K562 (cell line): ENCODE measurements around the gene EGF. TPM values are rescaled to one million over a fixed set of nuclear protein-coding genes. Genes with fewer than 3 reads are reported as not detected.

ENCODE experiments used
- ATAC-seq: fragments of 200-7000 bp; cut with Tn5 transposase; 3 replicates; pipeline ENCODE4 v1.9.1; 2020; ENCODE audit warnings: moderate library complexity
- BruUV-seq: library from RNA; stranded (reverse); fragments of 400-500 nt; replicated peaks from 2 replicates; lab custom pipeline; 2021; lab: Mats Ljungman, UMichigan
- CTCF ChIA-PET: fragments of 300-600 bp; formaldehyde crosslinking; extraction: SDS; loops from one replicate; lab custom pipeline; 2021; ENCODE audit warnings: low intra/inter-chr PET ratio; lab: Yijun Ruan, JAX
- POLR2A ChIA-PET: fragments of 300-600, 350-650 bp; sonication (Branson Sonifier 250); formaldehyde crosslinking; extraction: SDS; loops from one replicate; lab custom pipeline; 2021; ENCODE audit warnings: antibody characterized with exemption, inconsistent platforms; lab: Yijun Ruan, JAX
- DNase-seq, 4 experiments: peaks; one replicate each; pipeline versions ENCODE4 v3.0.0 to v3.0.0-alpha.2; 2011 to 2018; ENCODE audit warnings: low spot score in 3 of 4, mixed read lengths in 3 of 4; ENCODE audit errors: extremely low read depth in 1 of 4
- FAIRE-seq: peaks from 2 replicates; lab custom pipeline; 2011; peaks lifted over from hg19 to GRCh38; lab: Jason Lieb, UNC
- H2AFZ ChIP-seq: 2 replicates; pipeline ENCODE4 v1.6.0; 2011; ENCODE audit warnings: low read depth, low read length, control low read depth, inconsistent platforms
- H3K27ac ChIP-seq: fragments of 200-600 bp; 3 replicates; pipeline ENCODE4 v1.8.0; 2011; ENCODE audit warnings: low read depth, mild to moderate bottlenecking, control low read depth, inconsistent platforms, low read length, moderate library complexity, mixed read lengths; ENCODE audit errors: extremely low read depth
- H3K27me3 ChIP-seq, 2 experiments: fragments of 300-600 bp in 1 of 2; 2 replicates in 1 of 2; 3 replicates in 1 of 2; pipeline versions ENCODE4 v1.6.0 to v1.8.0; 2011; ENCODE audit warnings: inconsistent platforms in 2 of 2, low read length in 2 of 2, mild to moderate bottlenecking in 1 of 2, mixed read lengths in 1 of 2, moderate library complexity in 1 of 2; ENCODE audit not compliant: control insufficient read depth in 2 of 2, insufficient read depth in 2 of 2
- H3K36me3 ChIP-seq: fragments of 300-600 bp; 3 replicates; pipeline ENCODE4 v1.8.0; 2011; ENCODE audit warnings: mild to moderate bottlenecking, low read length, inconsistent platforms; ENCODE audit not compliant: control insufficient read depth, insufficient read depth
- H3K4me1 ChIP-seq, 2 experiments: fragments of 200-600 bp in 1 of 2; replicated peaks in 1 of 2; 2 replicates in 1 of 2; 3 replicates in 1 of 2; pipeline versions ENCODE4 v1.5.1 to v1.8.0; 2011; ENCODE audit warnings: inconsistent platforms in 2 of 2, low read length in 2 of 2, mild to moderate bottlenecking in 1 of 2, mixed read lengths in 1 of 2, moderate library complexity in 1 of 2; ENCODE audit not compliant: control insufficient read depth in 2 of 2, insufficient read depth in 2 of 2
- H3K4me2 ChIP-seq: 2 replicates; pipeline ENCODE4 v1.6.1; 2011; ENCODE audit warnings: low read length, control low read depth, inconsistent platforms, mixed read lengths; ENCODE audit not compliant: insufficient read depth
- H3K4me3 ChIP-seq: fragments of 200-600 bp; sonication (generic), shearing (Covaris generic); 2 replicates; pipeline ENCODE4 v1.5.1; 2016; ENCODE audit warnings: control low read depth, inconsistent platforms
- H3K79me2 ChIP-seq: fragments of 200-600 bp; 3 replicates; pipeline ENCODE4 v1.8.0; 2011; ENCODE audit warnings: low read length, inconsistent platforms; ENCODE audit not compliant: control insufficient read depth, insufficient read depth
- H3K9ac ChIP-seq, 2 experiments: 2 replicates each; pipeline versions ENCODE4 v1.6.0 to v1.6.1; 2011; ENCODE audit warnings: low read depth in 2 of 2, low read length in 2 of 2, control low read depth in 1 of 2, inconsistent platforms in 1 of 2, mild to moderate bottlenecking in 1 of 2, mixed read lengths in 1 of 2; ENCODE audit not compliant: insufficient read depth in 1 of 2
- H3K9me1 ChIP-seq: one replicate; pipeline ENCODE4 v1.6.0; 2011; ENCODE audit warnings: inconsistent platforms, mild to moderate bottlenecking, low read length, moderate library complexity; ENCODE audit not compliant: control insufficient read depth, insufficient read depth
- H3K9me3 ChIP-seq: replicated peaks from 2 replicates; pipeline ENCODE4 v1.5.1; 2011; ENCODE audit warnings: low read depth, low read length, inconsistent platforms; ENCODE audit not compliant: control insufficient read depth, insufficient read depth
- H4K20me1 ChIP-seq: replicated peaks from 2 replicates; pipeline ENCODE4 v1.6.1; 2011; ENCODE audit warnings: low read length, inconsistent platforms, mixed read lengths; ENCODE audit not compliant: control insufficient read depth, insufficient read depth
- FOXA1 ChIP-seq: fragments of 450-650 bp; IDR thresholded peaks from 2 replicates; pipeline ENCODE4 v1.6.1; 2016; ENCODE audit warnings: mild to moderate bottlenecking, borderline replicate concordance
- NCOA6 ChIP-seq: fragments of 450-650 bp; IDR thresholded peaks from 2 replicates; pipeline ENCODE4 v1.6.1; 2017; ENCODE audit warnings: mild to moderate bottlenecking
- RCOR1 ChIP-seq, 2 experiments: IDR thresholded peaks; 2 replicates each; pipeline ENCODE4 v1.6.1; 2012; ENCODE audit warnings: low read depth in 2 of 2, low read length in 2 of 2, borderline replicate concordance in 1 of 2, improper control_type of control experiment in 1 of 2
- SMAD4 ChIP-seq: fragments of 250-450 bp; sonication (Bioruptor Pico); conservative IDR thresholded peaks from 2 replicates; pipeline ENCODE4 v1.8.0; 2021; ENCODE audit warnings: inconsistent platforms, mild to moderate bottlenecking, moderate library complexity
- STAG1 ChIP-seq: sonication (generic); formaldehyde crosslinking; IDR thresholded peaks from 2 replicates; pipeline ENCODE4 v1.5.0; 2020; ENCODE audit warnings: missing genetic modification reagents, borderline replicate concordance
- TCF3 ChIP-seq: sonication (generic); formaldehyde crosslinking; IDR thresholded peaks from 2 replicates; pipeline ENCODE4 v1.4.0; 2020; ENCODE audit warnings: mild to moderate bottlenecking, missing genetic modification reagents
- ZKSCAN1 ChIP-seq: fragments of 150-350 bp; IDR thresholded peaks from 2 replicates; pipeline ENCODE4 v1.6.1; 2016; ENCODE audit warnings: low read depth, low read length
- ZNF445 ChIP-seq: fragments of 250-450 bp; sonication (Bioruptor Pico); IDR thresholded peaks from 2 replicates; pipeline ENCODE4 v1.4.0; 2020; ENCODE audit warnings: low read depth, mild to moderate bottlenecking, moderate library complexity
- WGBS: fragments of 100-300 bp; shearing (Covaris generic); methylation state at CpG from one replicate; pipeline ENCODE4 v1.1.6; 2016; ENCODE audit warnings: low coverage, mixed read lengths; ENCODE audit not compliant: insufficient coverage; ENCODE audit errors: missing lambda C conversion rate; 5-methylcytosine and 5-hydroxymethylcytosine counted together
- in situ Hi-C: fragments of 300-500 bp; cut with MboI; formaldehyde crosslinking; loops from 4 replicates; pipeline ENCODE4 v1.15.0; 2018; ENCODE audit warnings: inconsistent platforms, mixed read lengths
- intact Hi-C: fragments of 100-400 bp; cut with micrococcal nuclease; formaldehyde crosslinking; loops from 2 replicates; pipeline ENCODE4 v1.14.2; 2022
- polyA plus RNA-seq, 8 experiments: library from polyadenylated mRNA; depleted of rRNA in 4 of 8; stranded (reverse) in 5 of 8; unstranded in 3 of 8; fragments of >200 nt; fragmentation: Nextera tagmentation in 2 of 8; fragmentation: Illumina TruSeq in 1 of 8; extraction: Ambion mirVana in 2 of 8; extraction: Trizol in 1 of 8; gene quantifications; 2 replicates each; pipeline versions ENCODE4 v1.2.1 to v1.2.3, GENCODE V29; 2011 to 2014; ENCODE audit warnings: inconsistent platforms in 1 of 8, missing spikeins in 1 of 8
- total RNA-seq, 7 experiments: library from RNA; depleted of rRNA in 6 of 7; stranded (reverse); fragments of >200 nt in 6 of 7; fragmentation: Illumina TruSeq in 2 of 7; extraction: Trizol in 2 of 7; gene quantifications; 2 replicates each; pipeline versions ENCODE4 v1.2.1 to v1.2.3, GENCODE V29; 2011 to 2021; ENCODE audit warnings: low replicate concordance in 1 of 7
- TF ChIP-seq, protein P1 (sequence below): sonication (generic); formaldehyde crosslinking; IDR thresholded peaks from 2 replicates; pipeline ENCODE4 v1.8.1; 2023; ENCODE audit warnings: mild to moderate bottlenecking, missing genetic modification reagents
- TF ChIP-seq, protein P2 (sequence below): fragments of 250-450 bp; sonication (Bioruptor Pico); IDR thresholded peaks from 2 replicates; pipeline ENCODE4 v1.5.0; 2021
- TF ChIP-seq, protein P3 (sequence below): fragments of 450-650 bp; IDR thresholded peaks from 2 replicates; pipeline ENCODE4 v1.6.1; 2017; ENCODE audit warnings: antibody characterized with exemption
- TF ChIP-seq, protein P4 (sequence below): fragments of 250-450 bp; sonication (Bioruptor Pico); IDR thresholded peaks from 2 replicates; pipeline ENCODE4 v1.4.0; 2020

Gene EGF
- total and polyA plus RNA-seq, 9 of the 15 experiments (the other 6 are each of a cell fraction or from before 2014, with no cell fraction given) = 0.32 to 3.1 (median 1.3) TPM

DNA sequence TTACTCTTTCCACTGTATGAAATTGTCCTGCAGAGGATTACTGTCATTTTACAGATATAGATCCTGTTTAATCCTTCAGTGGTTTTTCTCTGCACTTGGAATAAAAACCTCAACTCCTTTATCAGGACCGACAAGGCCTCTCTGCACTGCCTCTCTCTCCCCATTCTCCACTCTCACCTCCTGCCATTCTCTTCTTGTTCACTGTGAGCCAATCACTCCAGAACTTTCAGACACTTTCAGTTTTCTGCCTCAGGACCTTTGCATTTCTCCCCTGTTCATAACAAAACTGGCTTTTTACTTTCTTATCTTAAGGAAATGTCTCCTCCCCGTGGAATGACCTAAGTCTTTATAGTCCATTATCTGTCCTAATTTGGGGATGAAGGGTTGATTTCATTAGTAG, 148.4 kb downstream of the EGF start:
- H3K4me3 ChIP-seq = no peak overlapping the region
- ATAC-seq (peak; percentile 41), FAIRE-seq (no peak), DNase-seq (peak in 1 of 4 experiments; percentile 17)
- intact Hi-C loops (no loop called here), in situ Hi-C loops (no loop called here)
- H3K36me3 ChIP-seq = peaks cover 26% of the 10 kb centered on the region; the same call in 2 of the 3 replicates
- ChIA-PET CTCF (no interaction called here), POLR2A (no interaction called here)
- no TSS peak for BruUV-seq
- H3K4me2 ChIP-seq = no peak overlapping the region
- H3K9me3 ChIP-seq = no peaks in the 10 kb centered on the region
- H2AFZ ChIP-seq = no peak overlapping the region
- H3K4me1 ChIP-seq = peaks cover 0 to 3% of the 10 kb centered on the region in 2 experiments; a peak in 3 of 5 replicates
- H3K27ac ChIP-seq = no peak overlapping the region
- H3K27me3 ChIP-seq = no peaks in the 10 kb centered on the region
- H3K9ac ChIP-seq = no peak overlapping the region
- H4K20me1 ChIP-seq = 0 out of 2 replicates have a peak, but pooled peaks cover 8% of the 10 kb centered on the region
- no peaks in the 10 kb centered on the region for H3K9me1 ChIP-seq
- H3K79me2 ChIP-seq = 0 out of 3 replicates have a peak, but pooled peaks cover 4% of the 10 kb centered on the region
- 19% methylated on average over 2 of the region's 2 CpGs for WGBS
- TF ChIP-seq ZKSCAN1 = no peak
- TF ChIP-seq ZNF445 = no peak
- no peak for TF ChIP-seq STAG1 (CRISPR knock-in tag)
- 0 out of 4 replicates have a peak, but pooled peaks of 1 of the 2 experiments have one; percentile 10 for TF ChIP-seq RCOR1 (IDR thresholded peaks at IDR 0.05; ENCODE audit: borderline replicate concordance in 1 of 2, low read depth in 2 of 2, low read length in 2 of 2)
- no peak for TF ChIP-seq FOXA1
- TF ChIP-seq, protein P1, sequence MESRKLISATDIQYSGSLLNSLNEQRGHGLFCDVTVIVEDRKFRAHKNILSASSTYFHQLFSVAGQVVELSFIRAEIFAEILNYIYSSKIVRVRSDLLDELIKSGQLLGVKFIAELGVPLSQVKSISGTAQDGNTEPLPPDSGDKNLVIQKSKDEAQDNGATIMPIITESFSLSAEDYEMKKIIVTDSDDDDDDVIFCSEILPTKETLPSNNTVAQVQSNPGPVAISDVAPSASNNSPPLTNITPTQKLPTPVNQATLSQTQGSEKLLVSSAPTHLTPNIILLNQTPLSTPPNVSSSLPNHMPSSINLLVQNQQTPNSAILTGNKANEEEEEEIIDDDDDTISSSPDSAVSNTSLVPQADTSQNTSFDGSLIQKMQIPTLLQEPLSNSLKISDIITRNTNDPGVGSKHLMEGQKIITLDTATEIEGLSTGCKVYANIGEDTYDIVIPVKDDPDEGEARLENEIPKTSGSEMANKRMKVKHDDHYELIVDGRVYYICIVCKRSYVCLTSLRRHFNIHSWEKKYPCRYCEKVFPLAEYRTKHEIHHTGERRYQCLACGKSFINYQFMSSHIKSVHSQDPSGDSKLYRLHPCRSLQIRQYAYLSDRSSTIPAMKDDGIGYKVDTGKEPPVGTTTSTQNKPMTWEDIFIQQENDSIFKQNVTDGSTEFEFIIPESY (CRISPR knock-in tag) = no peak
- TF ChIP-seq, protein P2, sequence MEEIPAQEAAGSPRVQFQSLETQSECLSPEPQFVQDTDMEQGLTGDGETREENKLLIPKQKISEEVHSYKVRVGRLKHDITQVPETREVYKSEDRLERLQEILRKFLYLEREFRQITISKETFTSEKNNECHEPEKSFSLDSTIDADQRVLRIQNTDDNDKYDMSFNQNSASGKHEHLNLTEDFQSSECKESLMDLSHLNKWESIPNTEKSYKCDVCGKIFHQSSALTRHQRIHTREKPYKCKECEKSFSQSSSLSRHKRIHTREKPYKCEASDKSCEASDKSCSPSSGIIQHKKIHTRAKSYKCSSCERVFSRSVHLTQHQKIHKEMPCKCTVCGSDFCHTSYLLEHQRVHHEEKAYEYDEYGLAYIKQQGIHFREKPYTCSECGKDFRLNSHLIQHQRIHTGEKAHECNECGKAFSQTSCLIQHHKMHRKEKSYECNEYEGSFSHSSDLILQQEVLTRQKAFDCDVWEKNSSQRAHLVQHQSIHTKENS = no peak
- TF ChIP-seq, protein P3, sequence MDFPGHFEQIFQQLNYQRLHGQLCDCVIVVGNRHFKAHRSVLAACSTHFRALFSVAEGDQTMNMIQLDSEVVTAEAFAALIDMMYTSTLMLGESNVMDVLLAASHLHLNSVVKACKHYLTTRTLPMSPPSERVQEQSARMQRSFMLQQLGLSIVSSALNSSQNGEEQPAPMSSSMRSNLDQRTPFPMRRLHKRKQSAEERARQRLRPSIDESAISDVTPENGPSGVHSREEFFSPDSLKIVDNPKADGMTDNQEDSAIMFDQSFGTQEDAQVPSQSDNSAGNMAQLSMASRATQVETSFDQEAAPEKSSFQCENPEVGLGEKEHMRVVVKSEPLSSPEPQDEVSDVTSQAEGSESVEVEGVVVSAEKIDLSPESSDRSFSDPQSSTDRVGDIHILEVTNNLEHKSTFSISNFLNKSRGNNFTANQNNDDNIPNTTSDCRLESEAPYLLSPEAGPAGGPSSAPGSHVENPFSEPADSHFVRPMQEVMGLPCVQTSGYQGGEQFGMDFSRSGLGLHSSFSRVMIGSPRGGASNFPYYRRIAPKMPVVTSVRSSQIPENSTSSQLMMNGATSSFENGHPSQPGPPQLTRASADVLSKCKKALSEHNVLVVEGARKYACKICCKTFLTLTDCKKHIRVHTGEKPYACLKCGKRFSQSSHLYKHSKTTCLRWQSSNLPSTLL = no peak
- peak; percentile 49 for TF ChIP-seq TCF3 (CRISPR knock-in tag)
- TF ChIP-seq NCOA6 = no peak
- TF ChIP-seq, protein P4, sequence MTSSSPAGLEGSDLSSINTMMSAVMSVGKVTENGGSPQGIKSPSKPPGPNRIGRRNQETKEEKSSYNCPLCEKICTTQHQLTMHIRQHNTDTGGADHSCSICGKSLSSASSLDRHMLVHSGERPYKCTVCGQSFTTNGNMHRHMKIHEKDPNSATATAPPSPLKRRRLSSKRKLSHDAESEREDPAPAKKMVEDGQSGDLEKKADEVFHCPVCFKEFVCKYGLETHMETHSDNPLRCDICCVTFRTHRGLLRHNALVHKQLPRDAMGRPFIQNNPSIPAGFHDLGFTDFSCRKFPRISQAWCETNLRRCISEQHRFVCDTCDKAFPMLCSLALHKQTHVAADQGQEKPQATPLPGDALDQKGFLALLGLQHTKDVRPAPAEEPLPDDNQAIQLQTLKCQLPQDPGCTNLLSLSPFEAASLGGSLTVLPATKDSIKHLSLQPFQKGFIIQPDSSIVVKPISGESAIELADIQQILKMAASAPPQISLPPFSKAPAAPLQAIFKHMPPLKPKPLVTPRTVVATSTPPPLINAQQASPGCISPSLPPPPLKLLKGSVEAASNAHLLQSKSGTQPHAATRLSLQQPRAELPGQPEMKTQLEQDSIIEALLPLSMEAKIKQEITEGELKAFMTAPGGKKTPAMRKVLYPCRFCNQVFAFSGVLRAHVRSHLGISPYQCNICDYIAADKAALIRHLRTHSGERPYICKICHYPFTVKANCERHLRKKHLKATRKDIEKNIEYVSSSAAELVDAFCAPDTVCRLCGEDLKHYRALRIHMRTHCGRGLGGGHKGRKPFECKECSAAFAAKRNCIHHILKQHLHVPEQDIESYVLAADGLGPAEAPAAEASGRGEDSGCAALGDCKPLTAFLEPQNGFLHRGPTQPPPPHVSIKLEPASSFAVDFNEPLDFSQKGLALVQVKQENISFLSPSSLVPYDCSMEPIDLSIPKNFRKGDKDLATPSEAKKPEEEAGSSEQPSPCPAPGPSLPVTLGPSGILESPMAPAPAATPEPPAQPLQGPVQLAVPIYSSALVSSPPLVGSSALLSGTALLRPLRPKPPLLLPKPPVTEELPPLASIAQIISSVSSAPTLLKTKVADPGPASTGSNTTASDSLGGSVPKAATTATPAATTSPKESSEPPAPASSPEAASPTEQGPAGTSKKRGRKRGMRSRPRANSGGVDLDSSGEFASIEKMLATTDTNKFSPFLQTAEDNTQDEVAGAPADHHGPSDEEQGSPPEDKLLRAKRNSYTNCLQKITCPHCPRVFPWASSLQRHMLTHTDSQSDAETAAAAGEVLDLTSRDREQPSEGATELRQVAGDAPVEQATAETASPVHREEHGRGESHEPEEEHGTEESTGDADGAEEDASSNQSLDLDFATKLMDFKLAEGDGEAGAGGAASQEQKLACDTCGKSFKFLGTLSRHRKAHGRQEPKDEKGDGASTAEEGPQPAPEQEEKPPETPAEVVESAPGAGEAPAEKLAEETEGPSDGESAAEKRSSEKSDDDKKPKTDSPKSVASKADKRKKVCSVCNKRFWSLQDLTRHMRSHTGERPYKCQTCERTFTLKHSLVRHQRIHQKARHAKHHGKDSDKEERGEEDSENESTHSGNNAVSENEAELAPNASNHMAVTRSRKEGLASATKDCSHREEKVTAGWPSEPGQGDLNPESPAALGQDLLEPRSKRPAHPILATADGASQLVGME (CRISPR knock-in tag) = no peak
- TF ChIP-seq SMAD4 (CRISPR knock-in tag) = no peak
